Gastrocnemius medialis (tissue), 4 donors: ENCODE data around the gene C2CD4A. TPM values are rescaled to one million over a fixed set of nuclear protein-coding genes. Genes with fewer than 3 reads are reported as not detected.
"Not testable (repeated sequence)": the region's sequence is repeated elsewhere in the genome, so short reads cannot be mapped to it uniquely, and the experiment has no call there.

Source experiments
- ATAC-seq, 2 donors: fragments of 150-250 bp; one replicate each; pipeline ENCODE4 v1.9.1; 2016
- DNase-seq, 2 donors: peaks; one replicate each; pipeline ENCODE4 v3.0.0-alpha.2; 2019
- H3K27ac ChIP-seq, 4 donors: fragments of 200-600 bp; sonication (generic); 1 replicate in 1 of 4; 2 replicates in 3 of 4; pipeline ENCODE4 v1.5.1; 2016 to 2018; ENCODE audit warnings: mild to moderate bottlenecking in 2 of 4, moderate library complexity in 1 of 4
- H3K27me3 ChIP-seq, 3 donors: fragments of 200-600 bp; sonication (generic) in 2 of 3; 1 replicate in 1 of 3; 2 replicates in 2 of 3; pipeline versions ENCODE4 v1.5.1 to v1.6.0; 2016 to 2019; ENCODE audit warnings: mild to moderate bottlenecking in 1 of 3, moderate library complexity in 1 of 3
- H3K36me3 ChIP-seq, 2 donors: fragments of 200-600 bp; sonication (generic) in 1 of 2; one replicate each; pipeline ENCODE4 v1.5.1; 2017 to 2018
- H3K4me1 ChIP-seq, 2 donors: fragments of 200-600 bp; sonication (generic) in 1 of 2; one replicate each; pipeline ENCODE4 v1.5.1; 2016 to 2017; ENCODE audit warnings: mild to moderate bottlenecking in 2 of 2
- H3K4me3 ChIP-seq, 4 donors: fragments of 200-600 bp; sonication (generic) in 3 of 4; 1 replicate in 1 of 4; 2 replicates in 3 of 4; pipeline ENCODE4 v1.5.1; 2016 to 2019; ENCODE audit warnings: mild to moderate bottlenecking in 2 of 4
- H3K9me3 ChIP-seq, 3 donors: fragments of 200-600 bp; sonication (generic) in 2 of 3; 1 replicate in 1 of 3; 2 replicates in 2 of 3; pipeline ENCODE4 v1.5.1; 2016 to 2019
- POLR2A ChIP-seq, 2 donors: fragments of 450-650 bp; IDR thresholded peaks; one replicate each; pipeline ENCODE4 v1.6.1; 2017; ENCODE audit warnings: antibody characterized with exemption in 2 of 2, mild to moderate bottlenecking in 2 of 2, moderate library complexity in 2 of 2
- in situ Hi-C, 4 donors: fragments of 200-750 bp; cut with MboI; loops; one replicate each; pipeline versions ENCODE4 v1.15.0 to v1.8.0; 2017; ENCODE audit warnings: low sequenced_read_pairs in 4 of 4
- intact Hi-C: fragments of 100-400 bp; cut with DNase I; formaldehyde crosslinking; loops from one replicate; pipeline ENCODE4 v1.15.1; 2023; ENCODE audit warnings: low total_unique reads
- total RNA-seq, 4 donors: library from RNA; depleted of rRNA; stranded (reverse); fragments of >200 nt; gene quantifications; one replicate each; pipeline versions ENCODE4 v1.1.0 to v1.2.3, GENCODE V29; 2016
- TF ChIP-seq, protein P1 (sequence below), 5 experiments: fragments of 450-650 bp in 3 of 5; fragments of 200-600 bp in 2 of 5; sonication (generic) in 2 of 5; IDR thresholded peaks in 4 of 5; conservative IDR thresholded peaks in 1 of 5; 1 replicate in 4 of 5; 2 replicates in 1 of 5; pipeline ENCODE4 v1.5.1; 2016 to 2019; ENCODE audit warnings: antibody characterized with exemption in 5 of 5, mild to moderate bottlenecking in 3 of 5, moderate library complexity in 3 of 5

The C2CD4A gene
- total RNA-seq, 4 donors from 2014 or later: 0.23 to 0.66 (median 0.47) TPM; not detected in 1

DNA sequence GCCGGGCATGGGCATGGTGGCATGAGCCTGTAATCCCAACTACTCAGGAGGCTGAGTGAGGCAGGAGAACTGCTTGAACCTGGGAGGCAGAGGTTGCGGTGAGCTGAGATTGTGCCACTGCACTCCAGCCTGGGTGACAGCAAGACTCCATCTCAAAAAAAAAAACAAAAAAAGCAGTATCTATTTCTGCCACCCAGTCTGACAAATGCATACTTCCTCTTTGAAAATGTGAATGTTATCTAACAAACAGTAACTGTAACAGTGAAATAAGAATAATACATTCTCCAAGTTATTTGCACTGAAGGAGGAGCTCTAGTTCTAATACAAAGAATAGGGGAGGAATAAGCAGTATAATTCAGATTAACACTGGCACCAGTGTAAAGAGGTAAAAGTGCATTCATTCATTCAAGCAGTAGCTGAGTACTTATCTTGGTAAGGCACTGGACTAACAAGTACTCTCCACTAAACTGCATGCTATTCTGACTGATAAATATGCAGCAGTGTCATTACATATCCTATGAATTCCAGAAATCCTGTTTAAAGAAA lies 19.4 kb upstream of the C2CD4A start:
- Histone ChIP-seq H3K4me1 (peaks cover 25 to 36% of the 10 kb centered on the region in 2 donors), H3K27me3 (no peaks in the 10 kb centered on the region), H3K27ac (no peak overlapping the region), H3K4me3 (no peak overlapping the region), H3K9me3 (no peaks in the 10 kb centered on the region), H3K36me3 (no peaks in the 10 kb centered on the region)
- intact Hi-C loops: no loop called here
- TF ChIP-seq, protein P1, sequence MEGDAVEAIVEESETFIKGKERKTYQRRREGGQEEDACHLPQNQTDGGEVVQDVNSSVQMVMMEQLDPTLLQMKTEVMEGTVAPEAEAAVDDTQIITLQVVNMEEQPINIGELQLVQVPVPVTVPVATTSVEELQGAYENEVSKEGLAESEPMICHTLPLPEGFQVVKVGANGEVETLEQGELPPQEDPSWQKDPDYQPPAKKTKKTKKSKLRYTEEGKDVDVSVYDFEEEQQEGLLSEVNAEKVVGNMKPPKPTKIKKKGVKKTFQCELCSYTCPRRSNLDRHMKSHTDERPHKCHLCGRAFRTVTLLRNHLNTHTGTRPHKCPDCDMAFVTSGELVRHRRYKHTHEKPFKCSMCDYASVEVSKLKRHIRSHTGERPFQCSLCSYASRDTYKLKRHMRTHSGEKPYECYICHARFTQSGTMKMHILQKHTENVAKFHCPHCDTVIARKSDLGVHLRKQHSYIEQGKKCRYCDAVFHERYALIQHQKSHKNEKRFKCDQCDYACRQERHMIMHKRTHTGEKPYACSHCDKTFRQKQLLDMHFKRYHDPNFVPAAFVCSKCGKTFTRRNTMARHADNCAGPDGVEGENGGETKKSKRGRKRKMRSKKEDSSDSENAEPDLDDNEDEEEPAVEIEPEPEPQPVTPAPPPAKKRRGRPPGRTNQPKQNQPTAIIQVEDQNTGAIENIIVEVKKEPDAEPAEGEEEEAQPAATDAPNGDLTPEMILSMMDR (IDR thresholded peaks at IDR 0.05 in 4 of 5, conservative IDR thresholded peaks at IDR 0.05 in 1 of 5): no peak
- TF ChIP-seq POLR2A (IDR thresholded peaks at IDR 0.05): no peak
- DNase-seq (no peak), ATAC-seq (no peak)
- in situ Hi-C loops: no loop called here

DNA sequence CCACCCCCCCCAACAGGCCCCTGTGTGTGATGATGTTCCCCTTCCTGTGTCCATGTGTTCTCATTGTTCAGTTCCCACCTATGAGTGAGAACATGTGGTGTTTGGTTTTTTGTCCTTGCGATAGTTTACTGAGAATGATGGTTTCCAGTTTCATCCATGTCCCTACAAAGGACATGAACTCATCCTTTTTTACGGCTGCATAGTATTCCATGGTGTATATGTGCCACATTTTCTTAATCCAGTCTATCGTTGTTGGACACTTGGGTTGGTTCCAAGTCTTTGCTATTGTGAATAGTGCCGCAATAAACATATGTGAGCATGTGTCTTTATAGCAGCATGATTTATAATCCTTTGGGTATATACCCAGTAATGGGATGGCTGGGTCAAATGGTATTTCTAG lies 18.5 kb upstream of the C2CD4A start:
- H3K36me3 ChIP-seq, H3K27me3 ChIP-seq, DNase-seq, in situ Hi-C loops, H3K4me3 ChIP-seq, H3K27ac ChIP-seq, ATAC-seq, intact Hi-C loops, H3K9me3 ChIP-seq: not testable (repeated sequence)
- peaks cover 34 to 43% of the 10 kb centered on the region in 2 donors for H3K4me1 ChIP-seq

DNA sequence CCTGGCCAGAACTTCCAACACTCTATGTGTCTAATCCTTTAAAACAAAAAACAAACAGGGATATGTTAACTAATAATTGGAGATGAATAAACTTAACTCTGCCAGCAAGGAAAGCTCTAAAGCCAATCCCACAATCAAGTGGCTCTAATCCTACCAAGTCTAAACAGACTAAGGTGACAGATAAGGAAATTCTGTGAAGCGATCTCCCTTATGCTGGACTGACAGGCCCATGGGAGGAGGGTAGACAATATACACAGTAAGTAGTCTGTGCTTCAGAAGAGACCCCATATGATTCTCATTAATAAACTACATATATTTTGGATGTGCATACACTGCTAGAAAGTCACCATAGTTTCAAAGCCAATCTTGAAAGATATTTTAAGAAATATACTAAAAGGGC lies 16.7 kb upstream of the C2CD4A start:
- no peak for TF ChIP-seq POLR2A (IDR thresholded peaks at IDR 0.05)
- TF ChIP-seq, protein P1 (IDR thresholded peaks at IDR 0.05 in 4 of 5, conservative IDR thresholded peaks at IDR 0.05 in 1 of 5): no peak
- Histone ChIP-seq H3K4me3 (no peak overlapping the region), H3K4me1 (peaks cover 48 to 54% of the 10 kb centered on the region in 2 donors), H3K27ac (no peak overlapping the region), H3K36me3 (no peaks in the 10 kb centered on the region), H3K27me3 (no peaks in the 10 kb centered on the region), H3K9me3 (no peaks in the 10 kb centered on the region)
- intact Hi-C loops (no loop called here), in situ Hi-C loops (loop anchor here in 1 of 4 donors (25.0 kb wide), 1 partner anchor 88 kb away; no protein-coding TSS in a partner anchor)
- no peak for ATAC-seq
- DNase-seq: no peak

DNA sequence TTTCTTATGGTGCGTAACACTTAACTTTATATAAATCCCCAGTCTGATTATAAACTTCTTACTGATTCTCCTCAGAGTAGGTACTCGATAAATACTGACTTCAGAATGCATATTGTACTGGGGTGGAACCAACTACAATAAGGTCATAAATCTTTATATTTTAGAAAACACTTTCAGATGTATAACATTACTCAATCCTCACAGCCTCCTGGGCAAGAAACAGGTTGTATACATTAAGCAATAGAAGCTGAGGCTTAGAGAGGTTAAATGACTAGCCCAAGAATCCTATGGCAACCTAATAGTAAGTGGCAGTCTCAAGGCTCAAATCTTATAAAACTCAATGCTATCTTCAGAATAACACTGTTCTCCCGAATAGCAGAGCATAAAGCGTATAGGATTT lies 15.6 kb upstream of the C2CD4A start:
- Histone ChIP-seq H3K9me3 (no peaks in the 10 kb centered on the region), H3K27me3 (no peaks in the 10 kb centered on the region), H3K4me3 (no peak overlapping the region), H3K4me1 (peaks cover 40 to 44% of the 10 kb centered on the region in 2 donors), H3K36me3 (no peaks in the 10 kb centered on the region), H3K27ac (peak overlapping the region in 3 of 4 donors; percentile 19 to 33 (median 20))
- no peak for DNase-seq
- in situ Hi-C loops (loop anchor here in 1 of 4 donors (25.0 kb wide), 1 partner anchor 89 kb away; no protein-coding TSS in a partner anchor), intact Hi-C loops (no loop called here)
- no peak for ATAC-seq
- TF ChIP-seq POLR2A (IDR thresholded peaks at IDR 0.05): no peak
- TF ChIP-seq, protein P1 (IDR thresholded peaks at IDR 0.05 in 4 of 5, conservative IDR thresholded peaks at IDR 0.05 in 1 of 5): no peak

DNA sequence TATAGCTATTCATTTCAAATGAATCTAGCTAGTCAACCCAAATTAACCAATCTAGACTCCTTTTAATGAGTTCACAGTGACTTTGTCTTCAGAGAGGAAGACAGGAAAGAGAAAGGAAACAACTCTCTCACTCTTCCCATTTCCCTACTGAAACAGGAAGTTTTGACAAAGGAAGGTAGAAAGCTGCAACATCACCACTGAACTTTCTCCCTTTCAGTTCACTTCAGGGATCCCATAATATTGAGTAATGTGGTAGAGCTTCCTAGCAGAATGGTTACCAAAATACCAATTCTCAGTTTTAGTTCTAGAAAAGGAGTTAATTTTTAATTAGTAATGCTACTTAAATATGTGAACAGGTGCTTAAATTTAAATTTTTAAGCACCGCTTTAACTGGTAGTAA lies 14.1 kb upstream of the C2CD4A start:
- no peaks in the 10 kb centered on the region for H3K9me3 ChIP-seq
- TF ChIP-seq, protein P1 (IDR thresholded peaks at IDR 0.05 in 4 of 5, conservative IDR thresholded peaks at IDR 0.05 in 1 of 5): no peak
- TF ChIP-seq POLR2A (IDR thresholded peaks at IDR 0.05): no peak
- DNase-seq (no peak), ATAC-seq (no peak)
- peak overlapping the region; percentile 24 to 48 (median 38) for H3K27ac ChIP-seq
- H3K4me3 ChIP-seq: no peak overlapping the region
- no peaks in the 10 kb centered on the region for H3K36me3 ChIP-seq
- no peaks in the 10 kb centered on the region for H3K27me3 ChIP-seq
- peaks cover 37 to 38% of the 10 kb centered on the region in 2 donors for H3K4me1 ChIP-seq
- intact Hi-C loops: loop anchor here (1.0 kb wide), 1 partner anchor 14 kb away; no protein-coding TSS in a partner anchor
- in situ Hi-C loops: loop anchor here in 1 of 4 donors (25.0 kb wide), 1 partner anchor 90 kb away; no protein-coding TSS in a partner anchor
